SW480 (cell line): ENCODE results near the gene GSC2.

Source experiments
- DNase-seq: peaks from one replicate; pipeline ENCODE4 v3.0.0-alpha.2; 2016; ENCODE audit warnings: low spot score

GSC2 gene

DNA sequence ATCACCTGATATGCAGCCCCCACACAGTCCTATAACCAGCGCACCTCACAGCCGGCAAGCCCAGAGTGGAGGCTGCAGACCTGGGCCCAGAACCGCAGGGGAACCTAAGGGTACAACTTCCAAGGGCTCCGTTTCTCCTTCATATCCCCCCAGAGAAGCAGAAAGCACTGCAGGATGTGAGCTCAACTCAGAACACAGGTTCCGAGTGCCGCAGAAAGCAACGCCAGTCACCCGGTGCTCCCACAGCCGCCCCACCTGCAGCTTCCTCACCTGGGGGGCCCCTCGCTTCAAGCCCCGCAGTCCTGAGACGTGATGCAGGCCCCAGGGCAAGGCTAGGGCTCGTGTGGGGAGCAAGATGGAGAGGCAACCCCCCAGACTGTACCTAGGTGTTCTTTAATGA, 16.5 kb downstream of the GSC2 start:
- no peak for DNase-seq

DNA sequence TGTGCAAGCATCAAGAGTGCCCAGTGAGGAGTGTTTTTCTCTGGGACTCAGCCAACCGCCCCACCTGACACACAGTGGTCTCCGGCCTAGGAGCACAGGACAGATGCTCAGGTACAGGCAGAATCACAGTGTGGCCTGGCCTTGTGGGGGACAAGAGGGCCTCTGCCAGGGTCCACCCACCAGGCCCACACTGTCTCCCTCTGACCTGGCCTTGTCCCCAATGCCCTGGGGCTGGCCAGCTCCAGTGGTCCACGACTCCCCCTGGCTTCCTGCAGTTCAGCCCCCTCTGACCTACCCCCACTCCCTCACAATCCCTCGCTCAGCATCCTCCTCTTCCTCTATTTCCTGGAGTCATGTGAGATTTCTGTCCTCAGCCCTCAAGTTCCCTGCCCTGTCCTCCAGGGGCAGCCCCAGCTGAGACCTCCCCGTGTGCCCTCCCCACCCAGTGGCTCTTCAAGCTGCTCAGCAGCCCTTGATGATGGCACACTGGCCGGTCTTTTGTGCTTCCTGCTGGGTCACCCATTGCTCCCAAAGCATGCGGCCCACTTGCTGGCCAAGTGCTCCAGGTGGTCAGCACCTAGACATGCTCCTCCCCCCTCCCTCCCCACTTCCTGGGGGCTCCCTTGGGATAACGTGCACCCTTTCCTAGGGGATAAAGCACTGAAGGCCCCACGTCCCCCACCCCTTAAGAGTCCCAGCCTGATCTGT, 17.2 kb downstream of the GSC2 start:
- DNase-seq = no peak

DNA sequence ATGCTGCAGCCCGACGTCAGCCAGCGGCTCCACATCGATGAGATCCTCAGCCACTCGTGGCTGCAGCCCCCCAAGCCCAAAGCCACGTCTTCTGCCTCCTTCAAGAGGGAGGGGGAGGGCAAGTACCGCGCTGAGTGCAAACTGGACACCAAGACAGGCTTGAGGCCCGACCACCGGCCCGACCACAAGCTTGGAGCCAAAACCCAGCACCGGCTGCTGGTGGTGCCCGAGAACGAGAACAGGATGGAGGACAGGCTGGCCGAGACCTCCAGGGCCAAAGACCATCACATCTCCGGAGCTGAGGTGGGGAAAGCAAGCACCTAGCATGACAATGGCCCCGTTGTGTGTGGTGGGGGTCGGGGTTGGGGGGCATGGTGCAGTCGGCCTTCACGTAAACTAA, 17.9 kb downstream of the GSC2 start:
- DNase-seq = no peak

DNA sequence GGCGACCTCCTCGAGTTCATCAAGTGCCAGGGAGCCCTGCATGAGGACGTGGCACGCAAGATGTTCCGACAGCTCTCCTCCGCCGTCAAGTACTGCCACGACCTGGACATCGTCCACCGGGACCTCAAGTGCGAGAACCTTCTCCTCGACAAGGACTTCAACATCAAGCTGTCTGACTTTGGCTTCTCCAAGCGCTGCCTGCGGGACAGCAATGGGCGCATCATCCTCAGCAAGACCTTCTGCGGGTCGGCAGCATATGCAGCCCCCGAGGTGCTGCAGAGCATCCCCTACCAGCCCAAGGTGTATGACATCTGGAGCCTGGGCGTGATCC, 18.4 kb downstream of the GSC2 start:
- no peak for DNase-seq

DNA sequence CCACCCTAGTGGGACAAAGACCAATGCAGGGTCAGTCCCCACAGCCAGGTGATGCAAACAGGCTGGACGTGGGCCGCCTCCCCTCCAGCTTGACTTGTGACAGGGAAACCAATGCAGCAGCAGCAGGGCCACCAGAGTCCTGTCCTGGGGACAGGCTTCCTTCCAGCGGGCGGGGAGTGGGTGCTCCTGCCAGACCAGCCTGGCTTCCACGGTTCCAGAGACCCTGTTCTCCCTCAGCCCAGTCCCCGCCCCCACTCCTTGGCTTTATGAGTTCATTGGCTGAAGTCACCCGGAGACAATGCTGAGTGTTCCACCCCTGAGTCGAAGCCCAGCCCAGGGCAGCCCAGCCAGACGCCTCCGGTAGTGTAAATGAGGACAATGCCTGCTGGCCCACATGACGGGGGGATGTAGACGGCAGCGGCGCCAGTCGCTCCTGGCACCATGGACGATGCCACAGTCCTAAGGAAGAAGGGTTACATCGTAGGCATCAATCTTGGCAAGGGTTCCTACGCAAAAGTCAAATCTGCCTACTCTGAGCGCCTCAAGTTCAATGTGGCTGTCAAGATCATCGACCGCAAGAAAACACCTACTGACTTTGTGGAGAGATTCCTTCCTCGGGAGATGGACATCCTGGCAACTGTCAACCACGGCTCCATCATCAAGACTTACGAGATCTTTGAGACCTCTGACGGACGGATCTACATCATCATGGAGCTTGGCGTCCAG, 19.0 kb downstream of the GSC2 start, which contains the start of gene TSSK2:
Gene TSSK2 (plus strand): TSS at position 350 of the 726 bp plus-strand sequence. CDS start 92 bp downstream, at position 442.
- DNase-seq = no peak

DNA sequence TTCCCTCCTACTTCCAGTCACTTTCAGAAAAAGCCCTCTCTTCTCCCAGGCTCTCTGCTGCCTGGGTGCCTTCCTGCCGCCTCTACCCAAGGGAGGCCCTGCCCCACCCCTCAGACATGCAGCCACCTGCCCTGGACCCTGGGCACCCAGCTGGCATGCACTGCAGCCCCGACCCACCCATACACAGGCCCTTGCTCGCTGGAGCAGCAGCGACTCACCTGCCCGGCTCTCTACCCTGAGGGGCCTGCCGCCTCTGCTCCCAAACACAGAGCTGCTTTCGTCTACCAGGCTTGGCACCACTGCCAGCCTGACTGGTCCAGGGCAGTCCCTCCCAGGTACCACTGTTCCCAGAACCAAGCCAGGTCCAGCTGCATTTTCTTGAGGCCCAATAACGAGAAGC, 20.2 kb downstream of the GSC2 start:
- DNase-seq = no peak

DNA sequence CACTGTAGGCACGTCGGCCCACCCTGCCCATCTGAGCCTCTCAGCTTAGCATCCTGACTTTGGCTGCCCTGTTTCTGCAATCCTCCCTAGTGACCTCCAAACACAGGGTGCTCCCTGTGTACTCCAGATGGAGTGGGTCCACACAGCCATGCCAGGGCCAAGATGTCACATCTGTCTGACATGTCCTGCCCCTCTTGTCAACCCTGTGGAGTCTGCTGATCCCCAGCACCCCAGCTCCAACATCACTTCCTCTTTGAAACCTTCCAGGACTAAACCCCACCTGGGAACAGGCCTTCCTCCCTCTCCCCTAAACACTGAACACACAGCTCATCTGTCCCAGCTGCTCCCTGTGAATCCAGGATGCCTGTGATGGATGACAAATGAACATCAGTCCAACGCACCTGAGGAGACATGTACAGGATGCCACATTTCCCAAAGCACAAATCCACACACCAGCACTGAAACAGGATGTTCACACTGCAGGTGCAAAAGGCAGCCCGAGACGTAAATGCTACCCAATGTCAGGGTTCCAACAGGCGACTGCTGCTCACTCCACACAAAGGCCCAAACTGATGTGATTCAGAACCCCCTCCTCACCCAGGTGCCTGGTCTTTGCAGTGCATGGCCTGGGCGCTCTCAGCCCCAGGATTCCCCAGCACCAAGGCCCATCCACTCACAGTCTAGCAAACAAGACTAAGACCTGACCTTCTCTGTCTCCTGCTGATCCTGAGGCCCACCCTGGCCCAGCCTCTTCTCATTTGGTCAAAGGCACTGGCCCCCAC, 21.0 kb downstream of the GSC2 start:
- DNase-seq = no peak

DNA sequence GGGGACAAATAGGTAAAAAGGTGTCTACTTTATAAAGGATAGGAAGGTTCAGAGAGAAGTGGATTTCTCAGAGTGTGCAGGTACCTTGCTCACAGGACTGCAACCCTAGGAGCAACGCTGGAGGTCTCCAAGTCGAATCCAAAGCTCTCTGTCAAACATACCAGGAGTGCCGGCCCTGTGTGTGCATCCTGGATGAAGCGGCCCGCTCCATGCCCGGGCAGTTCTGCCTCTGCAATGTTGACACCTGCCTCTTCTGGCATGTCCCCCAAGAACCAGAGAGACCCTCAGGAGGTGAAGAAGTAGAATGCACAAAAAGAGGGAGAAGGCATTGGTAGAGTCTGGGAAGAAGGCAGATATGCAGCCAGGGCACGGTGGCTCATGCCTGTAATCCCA, 22.1 kb downstream of the GSC2 start:
- DNase-seq = no peak

DNA sequence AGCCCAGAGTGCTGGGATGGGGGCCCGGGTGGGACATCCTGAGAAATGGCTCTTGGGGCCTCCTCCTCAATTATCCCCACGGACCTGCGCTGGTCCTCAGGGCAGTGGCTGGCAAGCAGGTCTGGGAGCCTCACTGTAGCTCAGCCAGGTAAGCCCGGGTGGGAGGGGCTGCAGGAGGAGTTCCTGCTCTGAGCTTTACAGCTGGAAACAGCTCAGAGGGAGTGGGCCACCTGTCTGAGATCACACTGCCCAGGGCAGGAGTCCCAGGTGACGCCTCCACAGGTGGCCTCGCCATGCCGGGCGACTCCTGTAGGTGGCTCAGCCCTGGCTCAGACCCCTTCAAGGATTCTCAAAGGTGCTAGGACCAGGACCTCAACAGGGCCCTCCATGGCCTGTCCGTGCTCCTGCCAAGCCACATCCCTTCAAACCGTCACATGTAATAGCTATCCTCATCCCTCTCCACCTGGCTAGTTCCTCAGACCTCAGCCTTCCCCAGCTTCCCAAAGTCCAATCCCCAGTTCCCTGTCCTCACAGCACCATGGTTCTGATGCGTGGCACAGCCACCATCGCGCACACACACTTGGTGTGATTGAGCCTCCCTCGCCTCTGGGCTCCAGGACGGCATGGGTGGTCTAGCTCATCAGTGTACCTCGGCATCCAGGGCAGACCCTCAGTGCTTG, 22.6 kb downstream of the GSC2 start:
- DNase-seq = no peak

DNA sequence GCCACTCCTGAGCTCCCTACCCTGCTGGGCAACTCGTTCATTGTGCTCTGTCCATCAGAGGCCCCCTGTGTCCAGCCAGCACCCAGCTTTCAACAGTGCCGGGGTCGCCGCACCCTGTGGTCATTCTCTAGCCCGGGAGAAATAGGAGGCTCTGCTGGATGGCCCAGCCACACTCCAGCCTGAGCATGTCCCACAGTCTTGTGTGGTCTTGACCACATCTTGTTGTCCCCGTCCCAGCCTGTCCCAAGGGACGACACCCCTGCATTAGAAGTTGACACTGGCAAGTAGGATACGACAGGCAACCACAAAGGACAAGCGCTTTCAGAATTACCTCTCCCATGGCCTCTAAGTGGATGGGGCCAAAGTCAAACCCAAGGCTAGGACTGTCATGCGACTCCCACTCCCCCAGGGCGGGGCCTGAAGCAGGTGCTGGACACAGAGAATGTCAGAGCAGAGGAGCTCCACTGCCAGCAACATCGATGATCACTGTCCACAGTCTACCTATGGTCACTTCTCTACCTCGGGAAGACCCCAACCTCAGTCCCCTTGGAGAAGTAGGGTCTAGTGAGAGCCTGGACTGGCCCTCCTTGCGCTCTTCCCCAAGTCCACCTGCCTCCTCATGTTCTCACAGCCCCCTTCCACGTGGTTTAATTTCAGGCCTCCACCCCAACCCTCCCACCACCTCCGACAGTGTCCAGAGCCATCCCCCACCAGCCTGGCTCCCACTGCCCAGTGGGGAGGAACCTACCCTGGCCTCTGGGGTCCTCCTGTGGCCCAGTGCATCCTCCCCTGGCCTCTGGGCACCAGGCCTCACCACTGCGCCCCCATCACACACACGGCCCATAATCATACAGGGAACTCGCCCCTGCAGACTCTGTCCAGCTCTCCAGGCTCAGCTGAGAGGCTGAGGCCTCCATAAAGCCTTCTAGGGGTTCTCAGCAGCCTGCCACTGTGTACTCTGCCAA, 23.5 kb downstream of the GSC2 start:
- DNase-seq = no peak

DNA sequence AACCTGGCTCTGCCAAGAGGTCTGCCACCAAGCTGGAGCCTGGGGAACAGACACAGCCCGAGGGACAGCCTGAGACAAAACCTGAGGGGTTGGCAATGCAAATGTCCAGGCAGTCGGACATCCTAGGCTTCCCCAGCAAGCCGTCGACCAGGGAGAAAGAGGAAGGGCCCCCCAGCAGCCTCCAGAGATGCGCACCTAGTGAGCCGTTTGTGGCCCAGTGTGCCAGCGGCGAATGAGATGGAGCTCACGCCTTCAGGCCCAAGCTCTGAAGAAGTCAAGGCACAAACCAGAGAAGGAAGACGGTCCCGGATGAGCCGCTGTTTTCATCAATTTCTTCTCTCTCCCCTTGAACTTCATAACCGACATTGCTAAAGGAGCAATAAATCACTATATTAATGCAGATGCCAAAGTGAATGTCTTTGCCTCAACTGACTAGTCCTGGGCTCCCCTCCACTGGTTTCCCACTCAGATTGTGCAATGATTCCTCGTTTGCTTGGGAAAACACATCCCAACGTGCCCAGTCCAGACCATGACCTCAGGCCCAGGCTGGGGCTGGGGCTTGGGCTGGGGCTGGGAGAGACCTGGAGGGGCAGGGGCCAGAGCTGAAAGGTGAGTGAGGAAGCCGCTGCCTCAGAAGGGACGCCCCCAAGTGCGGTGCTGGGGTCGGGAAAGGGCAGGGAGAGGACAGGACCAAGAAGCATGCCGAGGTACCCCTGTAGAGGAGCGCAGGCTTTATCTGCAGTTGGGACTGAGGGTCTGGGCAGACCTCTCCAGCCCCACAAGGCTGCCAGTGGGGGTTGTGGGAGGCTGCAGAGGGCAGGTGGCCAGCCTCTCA, 24.4 kb downstream of the GSC2 start:
- DNase-seq = no peak

DNA sequence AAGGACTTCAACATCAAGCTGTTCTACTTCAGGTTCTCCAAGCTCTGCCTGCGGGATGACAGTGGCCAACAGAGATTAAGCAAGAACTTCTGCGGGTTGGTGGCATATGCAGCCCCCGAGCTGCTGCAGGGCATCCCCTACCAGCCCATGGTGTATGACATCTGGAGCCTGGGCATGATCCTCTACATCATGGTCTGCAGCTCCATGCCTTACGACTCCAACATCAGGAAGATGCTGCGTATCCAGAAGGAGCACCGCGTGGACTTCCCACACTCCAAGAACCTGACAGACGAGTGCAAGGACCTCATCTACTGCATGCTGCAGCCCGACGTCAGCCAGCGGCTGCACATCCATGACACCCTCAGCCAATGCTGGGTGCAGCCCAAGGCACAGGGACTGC, 25.1 kb downstream of the GSC2 start:
- no peak for DNase-seq

DNA sequence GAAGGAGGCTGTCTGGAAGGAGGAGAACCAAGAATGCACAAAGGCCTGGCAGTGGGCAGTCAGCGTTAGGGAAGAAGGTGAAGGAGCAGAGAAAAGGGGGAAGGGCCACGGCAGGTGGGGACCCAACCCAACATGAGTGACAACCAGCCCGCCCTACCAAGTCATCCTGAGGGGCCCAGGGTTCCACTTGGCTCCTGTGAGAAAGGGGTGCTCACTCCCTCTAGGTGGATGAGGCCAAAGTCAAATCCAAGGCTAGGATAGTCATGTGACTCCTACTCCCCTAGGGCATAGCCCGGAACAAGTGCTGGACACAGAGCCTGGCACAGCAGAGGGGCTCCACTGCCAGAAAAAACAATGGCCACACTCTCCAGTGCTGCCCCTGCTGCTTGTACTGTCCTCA, 25.7 kb downstream of the GSC2 start:
- DNase-seq = no peak

DNA sequence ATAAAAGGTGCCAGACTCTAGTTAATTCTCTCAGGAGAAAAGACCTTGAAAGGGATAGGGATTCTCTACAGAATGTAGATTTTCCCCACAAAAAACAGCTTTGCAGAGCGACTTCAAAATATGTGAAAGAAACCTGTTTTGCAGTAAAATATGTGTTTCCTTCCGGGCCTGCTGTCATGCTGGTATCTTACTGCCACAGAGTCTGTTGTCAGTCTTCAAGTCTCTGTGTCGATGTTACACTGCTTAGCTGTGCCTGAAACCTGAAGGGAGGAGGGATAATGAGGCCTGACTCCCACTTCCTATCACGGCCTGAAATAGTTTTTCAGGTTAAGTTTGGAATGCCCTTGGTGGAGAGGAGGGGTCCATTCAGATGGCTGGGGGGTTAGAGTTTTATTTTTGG, 26.2 kb downstream of the GSC2 start:
- DNase-seq = no peak

DNA sequence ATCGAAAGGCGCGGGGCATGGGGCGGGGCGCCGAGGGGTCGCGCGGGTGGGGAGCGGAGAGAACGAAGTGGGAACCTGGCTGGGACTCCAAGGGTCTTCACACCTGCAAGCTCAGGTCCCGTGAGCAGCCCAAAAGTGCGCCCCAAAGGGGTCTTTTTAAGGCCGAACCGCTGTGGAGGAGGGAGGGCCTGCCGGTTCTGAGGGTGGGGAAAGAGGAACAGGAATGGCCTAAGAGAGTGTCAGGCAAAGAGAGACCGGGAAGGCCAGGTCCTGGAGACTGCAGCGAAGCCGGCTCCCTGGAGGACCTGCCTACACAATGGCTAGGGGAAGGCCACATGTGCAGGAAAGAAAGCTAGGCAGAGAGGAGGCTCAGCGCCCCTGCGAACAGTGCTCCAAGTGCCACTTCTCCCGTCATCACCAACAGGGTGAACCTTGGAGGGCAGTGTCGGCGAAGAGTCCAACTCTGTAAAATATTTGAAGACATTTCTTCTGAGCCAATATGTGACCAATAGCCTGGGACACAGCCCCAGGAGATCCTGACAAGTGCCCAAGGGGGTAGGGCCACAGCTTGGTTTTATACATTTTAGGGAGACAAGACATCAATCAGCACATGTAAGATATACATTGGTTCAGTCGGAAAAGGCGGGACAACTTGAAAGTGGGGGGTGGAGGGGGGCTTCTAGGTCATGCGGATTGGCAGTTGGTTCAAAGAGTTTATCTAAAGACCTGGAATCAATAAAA, 27.2 kb downstream of the GSC2 start:
- DNase-seq = peak; percentile 21

DNA sequence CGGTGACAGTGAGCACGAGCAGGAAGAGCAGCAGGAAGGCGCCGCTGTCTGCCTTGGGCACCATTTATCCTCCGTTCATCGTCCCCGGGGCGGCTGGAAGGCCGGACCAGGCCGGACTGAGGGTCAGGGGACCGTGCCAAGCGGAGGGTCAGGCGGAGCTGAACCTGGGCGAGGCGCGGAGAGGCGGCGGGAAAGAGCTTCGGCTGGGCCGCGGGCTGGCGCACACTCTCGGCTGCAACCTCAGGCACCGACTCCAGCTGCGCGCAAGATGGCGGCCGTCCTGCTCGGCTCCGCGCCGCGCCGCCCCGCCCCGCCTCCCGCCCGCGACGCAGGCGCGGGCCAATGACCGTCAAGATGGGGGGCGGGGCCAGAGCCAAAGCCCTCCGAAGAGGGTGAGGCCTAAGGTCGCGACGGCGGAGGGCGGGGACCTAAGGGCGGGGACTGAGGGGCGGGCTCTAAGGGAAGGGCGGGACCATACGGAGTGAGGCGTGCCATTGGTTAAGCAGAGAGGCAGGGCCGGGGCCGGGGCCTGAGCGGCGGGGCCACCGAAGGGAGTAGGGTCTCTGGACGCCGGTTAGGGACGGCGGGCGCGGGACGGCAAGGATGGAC, 27.8 kb downstream of the GSC2 start, which contains the start of gene DGCR2:
Gene DGCR2 (minus strand): TSS at position 270 of the 609 bp plus-strand sequence. CDS start 206 bp downstream, at position 64.
- peak; percentile 90 for DNase-seq

DNA sequence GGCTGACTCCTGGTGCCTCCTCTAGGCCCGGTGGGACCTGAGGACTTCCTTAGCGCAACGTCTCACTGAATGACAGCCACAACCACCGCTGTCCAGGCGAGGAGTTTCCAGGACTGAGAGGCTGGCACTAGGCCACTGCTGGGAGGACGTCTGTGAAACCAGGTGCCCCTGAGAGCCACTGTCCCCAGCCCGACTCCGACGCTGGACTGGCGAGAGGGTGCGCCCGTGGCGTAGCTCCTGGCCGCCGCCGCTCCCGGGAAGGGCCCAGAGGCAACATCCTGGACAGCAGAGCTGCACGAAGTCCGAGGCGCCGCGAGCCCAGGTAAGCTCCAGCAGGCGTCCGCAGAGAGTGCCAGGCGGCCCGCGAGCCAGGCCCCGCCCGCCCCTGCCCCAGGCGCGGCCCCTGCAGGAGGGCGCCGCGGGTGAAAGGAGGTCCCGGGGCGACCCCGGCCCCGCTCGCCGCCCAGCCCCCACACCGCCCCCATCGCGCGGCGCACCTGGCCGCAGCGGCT, 28.4 kb downstream of the GSC2 start:
- DNase-seq = peak; percentile 50

DNA sequence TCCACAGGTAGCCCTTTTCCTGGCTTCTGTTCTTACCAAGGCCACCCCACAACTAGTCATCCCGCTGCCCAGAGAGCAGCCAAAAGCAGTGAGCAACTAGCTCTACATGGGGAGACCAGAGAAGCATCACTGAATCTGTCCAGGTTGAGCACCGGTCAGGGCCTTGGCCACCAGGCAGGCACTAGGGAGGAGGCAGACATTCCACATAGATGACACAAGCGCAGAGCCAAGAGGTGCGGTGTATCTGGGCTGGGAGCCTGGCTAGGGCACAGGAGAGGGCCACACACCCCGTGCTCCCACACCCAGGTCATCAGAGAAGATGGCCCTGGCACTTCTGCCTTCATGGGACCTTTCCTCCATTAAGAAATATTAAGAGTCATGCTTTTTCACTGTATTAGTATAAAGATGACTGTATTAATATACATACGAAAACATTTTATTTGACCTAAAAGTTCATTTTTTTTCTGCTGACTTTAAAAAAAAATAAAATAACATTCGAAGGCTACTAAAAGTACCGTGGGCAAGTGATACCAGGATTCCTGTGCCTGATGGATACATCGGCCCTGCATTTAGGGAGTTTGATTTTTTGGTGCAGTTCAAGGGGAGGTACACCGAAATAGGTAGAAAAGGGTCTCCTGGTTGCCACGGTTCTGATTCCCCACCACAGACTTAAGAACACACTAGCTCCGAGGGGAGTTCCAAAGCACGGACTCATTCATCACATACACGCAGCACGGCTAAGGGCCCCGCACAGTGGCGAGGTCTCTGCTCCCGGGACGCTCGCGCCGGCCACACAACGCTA, 29.1 kb downstream of the GSC2 start:
- peak; percentile 78 for DNase-seq
